HepG2 (cell line): Measurements from ENCODE around the gene FALEC. TPM values are rescaled to one million over a fixed set of nuclear protein-coding genes. Genes with fewer than 3 reads are reported as not detected.

ENCODE experiments used
- ARNTL ChIP-seq: sonication (generic); formaldehyde crosslinking; IDR thresholded peaks from 2 replicates; pipeline ENCODE4 v1.4.0; 2020; ENCODE audit warnings: mild to moderate bottlenecking, missing genetic modification reagents
- ATRX ChIP-seq: sonication (generic); formaldehyde crosslinking; IDR thresholded peaks from 2 replicates; pipeline ENCODE4 v1.4.0; 2020; ENCODE audit warnings: missing genetic modification reagents, borderline replicate concordance
- HNRNPLL ChIP-seq: fragments of 200-400 bp; formaldehyde crosslinking; IDR thresholded peaks from 2 replicates; pipeline ENCODE4 v1.6.1; 2017; ENCODE audit warnings: mild to moderate bottlenecking, low read depth, low read length; ENCODE audit not compliant: poor library complexity, severe bottlenecking
- IKZF5 ChIP-seq: IDR thresholded peaks from 2 replicates; pipeline ENCODE4 v1.6.1; 2018; ENCODE audit warnings: missing genetic modification reagents, mild to moderate bottlenecking, missing compliant biosample characterization
- KDM5A ChIP-seq: fragments of 200-600 bp; sonication (generic); IDR thresholded peaks from 2 replicates; pipeline ENCODE4 v1.7.0; 2018; ENCODE audit warnings: antibody characterized with exemption, mild to moderate bottlenecking, low read length, borderline replicate concordance
- KLF12 ChIP-seq: sonication (generic); formaldehyde crosslinking; IDR thresholded peaks from 2 replicates; pipeline ENCODE4 v1.4.0; 2020; ENCODE audit warnings: missing genetic modification reagents, borderline replicate concordance
- KLF15 ChIP-seq: sonication (generic); formaldehyde crosslinking; IDR thresholded peaks from 2 replicates; pipeline ENCODE4 v1.8.1; 2023; ENCODE audit warnings: borderline replicate concordance, mild to moderate bottlenecking, inconsistent platforms, missing genetic modification reagents, mixed read lengths
- NPAS2 ChIP-seq: sonication (generic); formaldehyde crosslinking; IDR thresholded peaks from 2 replicates; pipeline ENCODE4 v1.8.0; 2022; ENCODE audit warnings: mild to moderate bottlenecking, missing genetic modification reagents, borderline replicate concordance
- ONECUT2 ChIP-seq: sonication (generic); formaldehyde crosslinking; IDR thresholded peaks from 2 replicates; pipeline ENCODE4 v1.4.0; 2020; ENCODE audit warnings: missing genetic modification reagents
- PITX1 ChIP-seq: sonication (generic); formaldehyde crosslinking; IDR thresholded peaks from 2 replicates; pipeline ENCODE4 v1.5.1; 2020; ENCODE audit warnings: mild to moderate bottlenecking, missing genetic modification reagents
- POGK ChIP-seq: sonication (generic); formaldehyde crosslinking; conservative IDR thresholded peaks from 2 replicates; pipeline ENCODE4 v1.8.0; 2022; ENCODE audit warnings: mild to moderate bottlenecking, moderate library complexity, missing genetic modification reagents
- POLR2AphosphoS2 ChIP-seq: IDR thresholded peaks from 2 replicates; pipeline ENCODE4 v1.6.1; 2011; ENCODE audit warnings: low read depth, low read length, improper control_type of control experiment
- SP140L ChIP-seq: sonication (generic); formaldehyde crosslinking; IDR thresholded peaks from 2 replicates; pipeline ENCODE4 v1.4.0; 2020; ENCODE audit warnings: missing genetic modification reagents, borderline replicate concordance
- SP5 ChIP-seq: IDR thresholded peaks from 2 replicates; pipeline ENCODE4 v1.6.1; 2016; ENCODE audit warnings: low read depth, borderline replicate concordance
- TAF15 ChIP-seq: fragments of 200-400 bp; formaldehyde crosslinking; IDR thresholded peaks from one replicate; pipeline ENCODE4 v1.6.1; 2018; ENCODE audit warnings: mild to moderate bottlenecking, low read depth, low read length; ENCODE audit not compliant: poor library complexity, severe bottlenecking
- ZBTB7A ChIP-seq: sonication (generic); formaldehyde crosslinking; IDR thresholded peaks from 2 replicates; pipeline ENCODE4 v1.8.0; 2022; ENCODE audit warnings: mild to moderate bottlenecking, missing genetic modification reagents
- ZNF235 ChIP-seq: sonication (generic); formaldehyde crosslinking; IDR thresholded peaks from 2 replicates; pipeline ENCODE4 v1.8.1; 2023; ENCODE audit warnings: mild to moderate bottlenecking, missing genetic modification reagents, borderline replicate concordance
- ZNF274 ChIP-seq: sonication (generic); formaldehyde crosslinking; IDR thresholded peaks from 2 replicates; pipeline ENCODE4 v1.5.1; 2020; ENCODE audit warnings: mild to moderate bottlenecking, missing genetic modification reagents
- ZNF331 ChIP-seq: sonication (generic); formaldehyde crosslinking; IDR thresholded peaks from 2 replicates; pipeline ENCODE4 v1.4.0; 2020; ENCODE audit warnings: missing genetic modification reagents
- ZNF33B ChIP-seq: sonication (generic); formaldehyde crosslinking; IDR thresholded peaks from 2 replicates; pipeline ENCODE4 v1.5.1; 2020; ENCODE audit warnings: mild to moderate bottlenecking, missing genetic modification reagents
- ZNF737 ChIP-seq: sonication (generic); formaldehyde crosslinking; IDR thresholded peaks from 2 replicates; pipeline ENCODE4 v1.5.0; 2020; ENCODE audit warnings: missing genetic modification reagents, mild to moderate bottlenecking, borderline replicate concordance
- polyA plus RNA-seq, 8 experiments: library from polyadenylated mRNA; depleted of rRNA in 3 of 8; stranded (reverse) in 7 of 8; unstranded in 1 of 8; fragments of >200 nt; fragmentation: Illumina TruSeq in 4 of 8; extraction: Trizol in 4 of 8; gene quantifications; 2 replicates each; pipeline versions ENCODE4 v1.2.1 to v1.2.3, GENCODE V29; 2011 to 2016; ENCODE audit warnings: low read depth in 4 of 8, missing spikeins in 1 of 8, mixed read lengths in 1 of 8; ENCODE audit not compliant: insufficient read depth in 1 of 8
- total RNA-seq, 5 experiments: library from RNA; depleted of rRNA; stranded (reverse); fragments of >200 nt; fragmentation: Illumina TruSeq; extraction: Trizol; gene quantifications; 2 replicates each; pipeline ENCODE4 v1.2.3, GENCODE V29; 2016; ENCODE audit warnings: low read depth in 1 of 5
- TF ChIP-seq, protein P1 (sequence below): sonication (generic); formaldehyde crosslinking; IDR thresholded peaks from 2 replicates; pipeline ENCODE4 v1.4.0; 2020; ENCODE audit warnings: missing genetic modification reagents
- TF ChIP-seq, protein P2 (sequence below): IDR thresholded peaks from 2 replicates; pipeline ENCODE4 v1.6.1; 2016; ENCODE audit warnings: low read depth, borderline replicate concordance

The FALEC gene
- total and polyA plus RNA-seq, 2 of the 13 experiments (the other 11 are each of a cell fraction or from before 2014, with no cell fraction given) = 0.33 to 0.71 TPM

DNA sequence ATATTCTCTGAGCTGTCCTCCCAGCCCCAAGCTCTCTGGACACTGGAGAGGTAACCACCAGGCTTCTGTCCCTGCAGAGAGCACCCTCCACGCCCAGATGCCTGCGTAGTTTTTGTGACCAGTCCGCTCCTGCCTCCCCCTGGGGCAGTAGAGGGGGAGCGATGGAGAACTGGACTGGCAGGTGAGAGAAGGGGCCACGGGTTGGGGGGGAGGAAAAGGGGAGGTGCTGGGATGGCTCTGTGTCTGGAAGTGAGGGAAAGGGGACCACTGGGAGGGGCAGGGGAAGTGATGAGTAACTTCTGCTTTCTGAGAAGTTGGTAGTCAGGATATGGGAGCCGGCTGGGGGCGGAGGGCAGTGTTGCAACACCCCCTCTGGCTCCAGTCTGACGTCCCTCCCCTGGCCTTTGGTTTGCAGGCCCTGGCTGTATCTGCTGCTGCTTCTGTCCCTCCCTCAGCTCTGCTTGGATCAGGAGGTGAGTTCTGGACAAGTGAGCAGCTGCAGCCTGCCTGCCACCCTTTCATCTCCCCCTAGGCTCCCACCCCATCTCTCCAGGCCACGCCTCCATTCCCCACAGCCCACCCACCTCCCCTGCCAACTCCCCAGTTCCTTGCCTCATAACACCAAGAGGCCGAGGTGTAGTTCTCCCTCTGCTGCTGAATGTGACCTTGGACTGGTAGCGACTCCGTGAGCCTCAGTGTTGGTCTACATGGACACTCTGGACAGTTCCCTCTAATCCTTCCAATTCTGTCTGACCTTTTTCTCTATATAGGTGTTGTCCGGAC lies 36.8 kb downstream of the FALEC start (continued):
- TF ChIP-seq, protein P1, sequence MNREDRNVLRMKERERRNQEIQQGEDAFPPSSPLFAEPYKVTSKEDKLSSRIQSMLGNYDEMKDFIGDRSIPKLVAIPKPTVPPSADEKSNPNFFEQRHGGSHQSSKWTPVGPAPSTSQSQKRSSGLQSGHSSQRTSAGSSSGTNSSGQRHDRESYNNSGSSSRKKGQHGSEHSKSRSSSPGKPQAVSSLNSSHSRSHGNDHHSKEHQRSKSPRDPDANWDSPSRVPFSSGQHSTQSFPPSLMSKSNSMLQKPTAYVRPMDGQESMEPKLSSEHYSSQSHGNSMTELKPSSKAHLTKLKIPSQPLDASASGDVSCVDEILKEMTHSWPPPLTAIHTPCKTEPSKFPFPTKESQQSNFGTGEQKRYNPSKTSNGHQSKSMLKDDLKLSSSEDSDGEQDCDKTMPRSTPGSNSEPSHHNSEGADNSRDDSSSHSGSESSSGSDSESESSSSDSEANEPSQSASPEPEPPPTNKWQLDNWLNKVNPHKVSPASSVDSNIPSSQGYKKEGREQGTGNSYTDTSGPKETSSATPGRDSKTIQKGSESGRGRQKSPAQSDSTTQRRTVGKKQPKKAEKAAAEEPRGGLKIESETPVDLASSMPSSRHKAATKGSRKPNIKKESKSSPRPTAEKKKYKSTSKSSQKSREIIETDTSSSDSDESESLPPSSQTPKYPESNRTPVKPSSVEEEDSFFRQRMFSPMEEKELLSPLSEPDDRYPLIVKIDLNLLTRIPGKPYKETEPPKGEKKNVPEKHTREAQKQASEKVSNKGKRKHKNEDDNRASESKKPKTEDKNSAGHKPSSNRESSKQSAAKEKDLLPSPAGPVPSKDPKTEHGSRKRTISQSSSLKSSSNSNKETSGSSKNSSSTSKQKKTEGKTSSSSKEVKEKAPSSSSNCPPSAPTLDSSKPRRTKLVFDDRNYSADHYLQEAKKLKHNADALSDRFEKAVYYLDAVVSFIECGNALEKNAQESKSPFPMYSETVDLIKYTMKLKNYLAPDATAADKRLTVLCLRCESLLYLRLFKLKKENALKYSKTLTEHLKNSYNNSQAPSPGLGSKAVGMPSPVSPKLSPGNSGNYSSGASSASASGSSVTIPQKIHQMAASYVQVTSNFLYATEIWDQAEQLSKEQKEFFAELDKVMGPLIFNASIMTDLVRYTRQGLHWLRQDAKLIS (CRISPR knock-in tag) = no peak
- TF ChIP-seq NPAS2 (CRISPR knock-in tag) (no peak), SP140L (CRISPR knock-in tag) (no peak), PITX1 (CRISPR knock-in tag) (peak; percentile 53), ZNF33B (CRISPR knock-in tag) (no peak), ARNTL (CRISPR knock-in tag) (no peak; the same call in 1 of the 2 replicates), KLF12 (CRISPR knock-in tag) (no peak), ZNF235 (CRISPR knock-in tag) (no peak), KLF15 (CRISPR knock-in tag) (no peak), ZBTB7A (no peak), SP5 (CRISPR knock-in tag) (peak; percentile 87), ZNF737 (CRISPR knock-in tag) (no peak), TAF15 (no peak), KDM5A (no peak), ZNF331 (peak; percentile 54; the same call in 1 of the 2 replicates), HNRNPLL (no peak), ATRX (CRISPR knock-in tag) (no peak), IKZF5 (CRISPR knock-in tag) (no peak; the same call in 1 of the 2 replicates), POGK (CRISPR knock-in tag) (no peak), ONECUT2 (CRISPR knock-in tag) (no peak), POLR2AphosphoS2 (no peak), ZNF274 (CRISPR knock-in tag) (no peak)
- TF ChIP-seq, protein P2, sequence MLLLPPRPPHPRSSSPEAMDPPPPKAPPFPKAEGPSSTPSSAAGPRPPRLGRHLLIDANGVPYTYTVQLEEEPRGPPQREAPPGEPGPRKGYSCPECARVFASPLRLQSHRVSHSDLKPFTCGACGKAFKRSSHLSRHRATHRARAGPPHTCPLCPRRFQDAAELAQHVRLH = peak; percentile 64; the same call in 1 of the 2 replicates
